Adrenal gland (tissue), 12 donors: Measurements from ENCODE around the gene REXO1. TPM values are rescaled to one million over a fixed set of nuclear protein-coding genes. Genes with fewer than 3 reads are reported as not detected.

Experiments
- DNase-seq, 7 donors: peaks; one replicate each; pipeline ENCODE4 v3.0.0-alpha.2; 2019 to 2020
- H3K27ac ChIP-seq, 5 donors: fragments of 200-600 bp; sonication (generic) in 4 of 5; 1 replicate in 3 of 5; 2 replicates in 2 of 5; pipeline versions ENCODE4 v1.5.1 to v1.8.0; 2016 to 2020; ENCODE audit warnings: mild to moderate bottlenecking in 1 of 5
- H3K27me3 ChIP-seq: fragments of 200-600 bp; 2 replicates; pipeline ENCODE4 v1.8.0; 2021
- H3K36me3 ChIP-seq, 2 donors: fragments of 200-600 bp; replicated peaks in 1 of 2; 1 replicate in 1 of 2; 2 replicates in 1 of 2; pipeline versions ENCODE4 v1.5.1 to v1.8.0; 2018 to 2022
- H3K4me1 ChIP-seq, 2 donors: fragments of 200-600 bp; replicated peaks in 1 of 2; 1 replicate in 1 of 2; 2 replicates in 1 of 2; pipeline versions ENCODE4 v1.5.1 to v1.8.0; 2018 to 2021
- H3K4me3 ChIP-seq, 4 donors: fragments of 200-600 bp; sonication (generic) in 3 of 4; one replicate each; pipeline ENCODE4 v1.5.1; 2016 to 2018
- H3K9me3 ChIP-seq, 3 donors: fragments of 200-600 bp; sonication (generic) in 1 of 3; replicated peaks in 1 of 3; 1 replicate in 2 of 3; 2 replicates in 1 of 3; pipeline versions ENCODE4 v1.5.1 to v1.8.0; 2016 to 2021
- POLR2A ChIP-seq, 2 donors: fragments of 450-650 bp; IDR thresholded peaks; one replicate each; pipeline ENCODE4 v1.6.1; 2017; ENCODE audit warnings: antibody characterized with exemption in 2 of 2, mild to moderate bottlenecking in 2 of 2, moderate library complexity in 1 of 2
- WGBS, 4 donors: extraction: QIAGEN DNeasy Blood & Tissue Kit in 2 of 4; methylation state at CpG; one replicate each; pipeline versions ENCODE4 v1.1.5 to v1.1.7; 2013 to 2017; 5-methylcytosine and 5-hydroxymethylcytosine counted together
- intact Hi-C, 2 donors: fragments of 100-400 bp; cut with DNase I; formaldehyde crosslinking; loops; one replicate each; pipeline versions ENCODE4 v1.14.1 to v1.15.0; 2022 to 2023
- polyA plus RNA-seq, 3 donors: library from polyadenylated mRNA; stranded (reverse); fragments of 200-250 nt in 2 of 3; fragments of 350-450 nt in 1 of 3; fragmentation: Illumina TruSeq in 1 of 3; extraction: RNeasy Lipid Tissue Mini Kit (QIAGEN cat#74804) in 1 of 3; gene quantifications; one replicate each; pipeline ENCODE4 v1.2.3, GENCODE V29; 2013 to 2014
- total RNA-seq, 9 donors: library from RNA; depleted of rRNA in 4 of 9; stranded (reverse); fragments of >200 nt in 4 of 9; fragments of 120-200 nt in 1 of 9; fragmentation: NEBNext Ultra II Directional in 1 of 9; extraction: Animal tissue kit (Norgen Biotek cat#: 25700) in 1 of 9; gene quantifications; one replicate each; pipeline versions ENCODE4 v1.1.0 to v1.2.4, GENCODE V29; 2013 to 2023
- TF ChIP-seq, protein P1 (sequence below), 6 experiments: fragments of 450-650 bp in 4 of 6; fragments of 200-600 bp in 2 of 6; sonication (generic) in 1 of 6; IDR thresholded peaks; 1 replicate in 5 of 6; 2 replicates in 1 of 6; pipeline versions ENCODE4 v1.5.1 to v1.8.0; 2016 to 2021; ENCODE audit warnings: antibody characterized with exemption in 6 of 6, mild to moderate bottlenecking in 2 of 6, moderate library complexity in 1 of 6
- donor health status: healthy with polysubstance abuse.
- donor health status: Bipolar disorder and iron deficiency.
- donor health status: DM: yes; HTN: yes; CAD: no.
- donor health status: DM: no; HTN: no; CAD: no.
- donor health status: DM: no; HTN: no; CAD: no.
- donor health status: DM: yes; HTN: yes; CAD: no.

REXO1 gene
- total and polyA plus RNA-seq, 12 donors, result 9.3 to 155 (median 44.5) TPM

DNA sequence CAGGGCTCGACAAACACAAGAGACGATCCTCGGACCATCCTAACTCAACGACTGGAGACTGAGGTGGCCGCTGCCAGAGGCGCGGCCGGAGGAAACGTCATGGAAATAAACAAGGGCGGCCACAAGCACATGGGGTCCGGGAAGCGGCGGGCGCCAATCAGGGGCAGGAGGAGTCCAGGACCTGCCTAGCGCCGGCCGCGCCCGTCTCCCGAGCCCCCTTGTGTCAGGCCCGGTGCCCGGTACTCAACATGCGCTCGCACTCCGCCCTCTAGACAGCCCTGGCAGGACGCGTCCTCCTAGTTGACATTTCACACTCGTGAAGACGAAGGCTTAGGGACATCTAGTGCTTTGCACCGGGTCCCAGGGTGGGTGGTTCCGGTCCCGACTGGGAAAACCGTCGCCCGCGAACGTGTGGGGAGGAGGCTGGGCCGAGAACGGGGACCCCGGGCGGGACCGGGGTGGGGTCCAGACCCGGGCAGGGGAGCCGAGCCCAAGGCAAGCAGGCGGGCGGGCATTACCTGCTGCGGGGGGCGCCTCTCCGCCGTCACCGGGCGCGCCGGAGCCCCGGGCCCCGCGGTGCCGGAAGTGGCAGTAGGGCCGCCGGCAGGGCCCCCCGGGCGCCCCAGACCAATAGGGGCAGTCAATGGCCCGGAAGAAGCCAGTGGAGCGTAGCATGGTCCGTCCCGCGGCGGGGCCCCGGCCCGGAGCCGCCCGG, 442 bp downstream of the REXO1 start:
- peaks cover 27 to 58% of the 10 kb centered on the region in 2 donors for H3K4me1 ChIP-seq
- intact Hi-C loops, result no loop called here
- peak in 6 of 7 donors; percentile 46 to 83 (median 74) for DNase-seq
- H3K27ac ChIP-seq, result peak overlapping the region; percentile 72 to 100 (median 99)
- H3K4me3 ChIP-seq, result peak overlapping the region; percentile 48 to 100 (median 72)
- 0% methylated on average over 24 to 72 of the region's 72 CpGs; no CpG with 5 or more reads in 1 of the 4 donors for WGBS, 4 donors
- no peaks in the 10 kb centered on the region for H3K9me3 ChIP-seq
- H3K36me3 ChIP-seq, result no peaks in the 10 kb centered on the region
- TF ChIP-seq, protein P1, sequence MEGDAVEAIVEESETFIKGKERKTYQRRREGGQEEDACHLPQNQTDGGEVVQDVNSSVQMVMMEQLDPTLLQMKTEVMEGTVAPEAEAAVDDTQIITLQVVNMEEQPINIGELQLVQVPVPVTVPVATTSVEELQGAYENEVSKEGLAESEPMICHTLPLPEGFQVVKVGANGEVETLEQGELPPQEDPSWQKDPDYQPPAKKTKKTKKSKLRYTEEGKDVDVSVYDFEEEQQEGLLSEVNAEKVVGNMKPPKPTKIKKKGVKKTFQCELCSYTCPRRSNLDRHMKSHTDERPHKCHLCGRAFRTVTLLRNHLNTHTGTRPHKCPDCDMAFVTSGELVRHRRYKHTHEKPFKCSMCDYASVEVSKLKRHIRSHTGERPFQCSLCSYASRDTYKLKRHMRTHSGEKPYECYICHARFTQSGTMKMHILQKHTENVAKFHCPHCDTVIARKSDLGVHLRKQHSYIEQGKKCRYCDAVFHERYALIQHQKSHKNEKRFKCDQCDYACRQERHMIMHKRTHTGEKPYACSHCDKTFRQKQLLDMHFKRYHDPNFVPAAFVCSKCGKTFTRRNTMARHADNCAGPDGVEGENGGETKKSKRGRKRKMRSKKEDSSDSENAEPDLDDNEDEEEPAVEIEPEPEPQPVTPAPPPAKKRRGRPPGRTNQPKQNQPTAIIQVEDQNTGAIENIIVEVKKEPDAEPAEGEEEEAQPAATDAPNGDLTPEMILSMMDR (IDR thresholded peaks at IDR 0.05), result no peak
- peak in 1 of 2 donors; percentile 42 for TF ChIP-seq POLR2A (IDR thresholded peaks at IDR 0.05)
- H3K27me3 ChIP-seq, result no peaks in the 10 kb centered on the region

DNA sequence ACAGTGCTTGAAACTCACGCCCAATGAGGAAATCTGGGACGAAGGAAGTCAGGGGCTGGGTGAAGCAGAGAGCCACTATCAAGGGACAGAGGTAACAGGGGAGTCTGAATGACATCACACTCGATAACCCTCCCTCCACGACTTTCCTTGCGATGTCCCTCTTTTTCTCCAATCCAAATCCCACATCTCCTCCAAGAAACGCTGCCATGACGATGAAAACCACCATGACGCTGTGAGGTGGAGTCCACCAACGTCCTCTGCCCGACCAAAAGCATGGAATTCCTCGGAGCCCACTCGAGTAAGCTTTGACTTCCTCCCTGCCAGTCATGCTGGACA, 967 bp downstream of the REXO1 start:
- Histone ChIP-seq H3K27ac (peak overlapping the region; percentile 72 to 100 (median 99)), H3K27me3 (no peaks in the 10 kb centered on the region), H3K36me3 (no peaks in the 10 kb centered on the region), H3K4me3 (peak overlapping the region in 3 of 4 donors; percentile 48 to 100 (median 59)), H3K4me1 (peaks cover 27 to 58% of the 10 kb centered on the region in 2 donors), H3K9me3 (no peaks in the 10 kb centered on the region)
- TF ChIP-seq POLR2A (IDR thresholded peaks at IDR 0.05), result no peak
- TF ChIP-seq, protein P1 (IDR thresholded peaks at IDR 0.05), result no peak
- WGBS, 4 donors, result 5 to 10% (median 8%) methylated on average over 11 to 12 of the region's 12 CpGs
- intact Hi-C loops, result no loop called here
- DNase-seq, result no peak

GRCh38 chr19:1846517-1847204, 1.6 kb downstream of the REXO1 start:
- Histone ChIP-seq H3K9me3 (no peaks in the 10 kb centered on the region), H3K27me3 (no peaks in the 10 kb centered on the region), H3K4me1 (peaks cover 27 to 51% of the 10 kb centered on the region in 2 donors), H3K36me3 (no peaks in the 10 kb centered on the region), H3K27ac (peak overlapping the region in 1 of 5 donors; percentile 100), H3K4me3 (peak overlapping the region in 1 of 4 donors; percentile 100)
- intact Hi-C loops, result no loop called here
- no peak for DNase-seq
- 67 to 77% (median 76%) methylated on average over 24 to 29 of the region's 29 CpGs for WGBS, 4 donors
- no peak for TF ChIP-seq POLR2A (IDR thresholded peaks at IDR 0.05)
- TF ChIP-seq, protein P1 (IDR thresholded peaks at IDR 0.05), result no peak

DNA sequence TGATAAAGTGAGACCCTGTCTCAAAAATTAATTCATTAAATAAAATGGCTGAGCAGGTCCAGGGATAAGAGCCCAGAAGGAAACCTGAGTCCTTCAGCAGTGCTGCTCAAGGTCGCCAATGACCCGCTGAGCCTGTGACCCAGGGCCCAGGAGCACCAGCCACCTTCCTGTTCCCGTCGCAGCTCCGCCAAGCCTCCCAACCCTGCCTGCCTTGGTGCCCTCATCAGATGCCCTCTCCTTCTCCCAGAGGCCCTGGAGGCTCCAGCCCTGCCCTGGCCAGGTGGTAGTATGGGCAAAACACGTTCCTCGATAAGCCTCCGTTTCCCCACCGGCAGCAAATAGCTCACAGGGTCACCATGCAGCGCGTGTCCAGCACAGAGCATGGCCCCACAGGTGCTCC, 2.6 kb downstream of the REXO1 start:
- Histone ChIP-seq H3K36me3 (no peaks in the 10 kb centered on the region), H3K4me1 (peaks cover 27 to 58% of the 10 kb centered on the region in 2 donors), H3K27ac (peak overlapping the region in 2 of 5 donors; percentile 34 to 49), H3K27me3 (no peaks in the 10 kb centered on the region), H3K4me3 (no peak overlapping the region), H3K9me3 (no peaks in the 10 kb centered on the region)
- 48 to 62% (median 56%) methylated on average over 4 to 11 of the region's 11 CpGs; no CpG with 5 or more reads in 1 of the 4 donors for WGBS, 4 donors
- intact Hi-C loops, result no loop called here
- TF ChIP-seq, protein P1 (IDR thresholded peaks at IDR 0.05), result no peak
- no peak for TF ChIP-seq POLR2A (IDR thresholded peaks at IDR 0.05)
- DNase-seq, result peak in 1 of 7 donors; percentile 53
